Stimulated activated CD4-positive, alpha-beta T cell treated with anti-CD3 and anti-CD28 coated beads, Interleukin-4, amount 100 ng/mL, for 4 hours (primary cell): Measurements from ENCODE around the gene NONO.
"Not testable (repeated sequence)": the region's sequence is repeated elsewhere in the genome, so short reads cannot be mapped to it uniquely, and the experiment has no call there.

Experiments
- DNase-seq, 2 experiments: peaks; one replicate each; pipeline ENCODE4 v3.0.0-alpha.2; 2020

The NONO gene, protein sequence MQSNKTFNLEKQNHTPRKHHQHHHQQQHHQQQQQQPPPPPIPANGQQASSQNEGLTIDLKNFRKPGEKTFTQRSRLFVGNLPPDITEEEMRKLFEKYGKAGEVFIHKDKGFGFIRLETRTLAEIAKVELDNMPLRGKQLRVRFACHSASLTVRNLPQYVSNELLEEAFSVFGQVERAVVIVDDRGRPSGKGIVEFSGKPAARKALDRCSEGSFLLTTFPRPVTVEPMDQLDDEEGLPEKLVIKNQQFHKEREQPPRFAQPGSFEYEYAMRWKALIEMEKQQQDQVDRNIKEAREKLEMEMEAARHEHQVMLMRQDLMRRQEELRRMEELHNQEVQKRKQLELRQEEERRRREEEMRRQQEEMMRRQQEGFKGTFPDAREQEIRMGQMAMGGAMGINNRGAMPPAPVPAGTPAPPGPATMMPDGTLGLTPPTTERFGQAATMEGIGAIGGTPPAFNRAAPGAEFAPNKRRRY

DNA sequence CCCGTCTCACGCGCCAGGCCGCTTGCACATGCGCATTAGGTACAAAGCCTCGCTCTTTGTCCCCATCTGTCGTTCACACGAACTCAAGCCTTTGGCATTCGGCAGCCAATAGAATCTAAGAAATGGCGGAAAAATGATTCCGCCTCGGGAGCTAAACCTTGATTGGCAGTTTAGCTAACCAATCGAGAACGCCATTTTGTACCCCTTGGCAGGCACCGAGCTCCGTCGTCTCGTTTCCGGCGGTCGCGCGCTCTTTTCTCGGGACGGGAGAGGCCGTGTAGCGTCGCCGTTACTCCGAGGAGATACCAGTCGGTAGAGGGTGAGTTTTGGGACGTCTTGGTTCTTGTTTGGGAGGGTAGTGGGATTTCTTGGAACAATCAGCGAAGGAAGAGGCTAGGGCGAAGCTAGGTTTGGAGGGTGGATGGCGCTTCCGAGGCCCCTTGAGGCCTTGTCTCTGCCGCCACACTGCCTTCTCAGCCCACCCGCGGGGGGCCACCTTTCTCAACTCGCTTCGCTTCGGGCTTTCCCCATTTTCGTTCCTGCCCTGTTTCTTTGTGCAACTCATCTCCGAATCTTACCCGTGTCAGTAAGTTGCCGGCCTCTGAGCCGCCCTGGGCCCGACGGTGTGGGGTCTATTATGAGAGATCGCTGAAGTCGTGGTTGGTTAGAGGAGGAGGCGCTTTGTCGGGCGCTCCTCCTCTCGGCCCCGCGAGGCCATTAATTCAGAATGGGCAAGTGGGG, at the start of gene NONO:
TSS of gene NONO (plus strand) at position 233 of the 741 bp plus-strand sequence. CDS start 7,003 bp downstream, outside the sequence.
- DNase-seq, result peak; percentile 65 to 83

DNA sequence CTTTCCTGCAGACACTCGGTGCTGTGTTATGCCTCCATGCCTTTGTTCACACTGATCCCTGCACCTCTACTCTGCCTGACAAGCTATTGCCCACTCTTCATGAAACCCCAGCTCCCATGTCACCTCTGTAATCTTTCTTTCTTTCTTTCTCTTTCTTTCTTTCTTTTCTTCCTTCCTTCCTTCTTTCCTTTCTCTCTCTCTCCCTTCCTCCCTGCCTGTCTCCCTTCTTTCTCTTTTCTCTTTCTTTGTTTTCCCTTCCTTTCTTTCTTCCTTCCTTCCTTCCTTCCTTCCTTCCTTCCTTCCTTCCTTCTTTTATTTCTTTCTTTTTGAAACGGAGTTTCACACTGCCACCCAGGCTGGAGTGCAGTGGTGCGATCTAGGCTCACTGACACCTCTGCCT, 48.0 kb upstream of the NONO start:
- no peak for DNase-seq

DNA sequence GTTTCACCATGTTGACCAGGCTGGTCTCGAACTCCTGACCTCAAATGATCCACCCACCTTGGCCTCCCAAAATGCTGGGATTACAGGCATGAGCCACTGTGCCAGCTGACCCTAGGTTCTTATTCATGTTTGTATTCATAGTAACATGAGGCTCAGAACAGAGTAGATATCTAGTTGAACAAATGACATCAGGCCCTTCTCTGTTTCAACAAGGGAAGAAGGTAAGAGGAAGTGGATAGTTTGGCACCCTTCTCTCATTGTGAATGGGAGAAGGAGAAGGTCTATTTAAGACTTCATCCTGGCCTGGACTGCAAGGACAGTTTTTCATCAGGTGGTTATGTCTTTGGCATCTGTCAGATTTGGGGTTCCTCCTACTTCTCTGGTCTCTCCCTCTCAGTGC, 46.6 kb upstream of the NONO start:
- DNase-seq, result no peak

DNA sequence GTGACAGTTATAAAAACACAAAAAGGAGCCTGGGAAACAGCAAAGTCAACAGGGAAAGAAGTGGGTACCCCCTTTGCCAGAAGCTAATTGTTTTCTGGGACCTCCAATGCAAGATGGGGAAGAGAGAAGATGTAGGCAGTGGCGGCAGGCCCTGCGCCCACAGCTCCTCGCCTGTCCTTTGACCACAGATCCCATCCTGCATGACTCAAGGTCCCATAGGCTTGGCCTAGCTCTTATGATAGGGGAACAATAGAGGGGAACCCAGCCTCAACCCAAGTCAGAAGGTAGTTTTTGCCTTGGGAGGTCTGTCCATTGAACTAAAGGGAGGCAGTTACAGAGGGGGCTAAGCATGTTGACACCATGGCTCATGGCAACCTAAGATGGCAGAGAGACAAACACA, 43.7 kb upstream of the NONO start:
- DNase-seq, result no peak

DNA sequence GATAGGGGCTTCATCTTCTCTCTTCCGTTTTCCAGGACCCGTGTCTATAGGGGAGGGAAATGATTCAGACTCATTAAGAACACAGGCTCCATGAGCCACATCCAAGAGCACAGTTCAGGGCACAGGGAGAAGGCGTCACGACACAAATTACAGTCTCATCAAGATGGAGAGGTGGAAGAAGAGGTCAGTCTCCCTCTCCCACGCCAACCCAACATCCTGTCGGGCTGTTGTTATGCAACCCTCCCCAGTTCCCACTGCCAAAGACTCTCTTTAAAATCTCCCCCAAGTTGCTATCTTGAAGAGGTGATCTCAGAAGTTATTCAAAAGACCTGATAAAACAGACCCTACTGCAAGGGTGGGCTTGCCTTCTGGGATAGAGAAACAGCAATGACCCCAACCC, 42.1 kb upstream of the NONO start:
- DNase-seq, result no peak

DNA sequence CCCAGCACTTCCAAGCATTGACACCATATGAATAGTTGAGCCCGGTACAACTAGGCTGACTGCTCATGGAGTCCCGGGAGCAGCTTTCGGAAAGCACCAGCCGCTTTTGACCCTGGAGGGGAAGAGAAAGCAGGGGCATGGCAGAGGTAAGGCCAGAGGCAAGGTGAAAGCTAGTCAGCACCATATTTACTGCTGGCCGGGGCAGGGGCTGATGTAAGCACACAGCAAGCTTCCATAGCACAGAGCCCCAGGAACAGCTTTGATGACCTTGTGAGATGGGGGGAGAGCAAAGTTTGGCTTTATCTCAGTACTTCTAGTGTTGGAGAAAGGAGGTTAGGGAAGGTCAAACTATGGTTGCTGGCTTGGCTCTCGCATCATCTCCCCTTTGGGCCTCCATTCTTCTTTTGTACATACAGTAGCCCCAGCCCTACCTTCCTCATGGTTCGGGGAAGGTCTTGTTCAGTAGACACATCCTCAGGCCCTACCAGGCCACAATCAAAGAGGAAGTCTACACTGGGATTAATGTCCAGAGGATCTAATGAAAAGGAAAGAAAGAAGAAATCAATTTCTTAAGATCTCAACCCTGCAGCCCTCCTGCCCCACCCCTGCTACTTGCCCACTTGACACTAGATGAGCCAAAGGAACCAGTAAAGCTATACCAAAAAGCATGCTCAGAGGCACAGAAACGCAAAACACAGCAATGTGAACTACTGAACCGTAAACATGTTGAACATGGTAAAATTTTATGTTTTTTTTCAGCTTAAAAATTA, 38.9 kb upstream of the NONO start:
- DNase-seq, result no peak

DNA sequence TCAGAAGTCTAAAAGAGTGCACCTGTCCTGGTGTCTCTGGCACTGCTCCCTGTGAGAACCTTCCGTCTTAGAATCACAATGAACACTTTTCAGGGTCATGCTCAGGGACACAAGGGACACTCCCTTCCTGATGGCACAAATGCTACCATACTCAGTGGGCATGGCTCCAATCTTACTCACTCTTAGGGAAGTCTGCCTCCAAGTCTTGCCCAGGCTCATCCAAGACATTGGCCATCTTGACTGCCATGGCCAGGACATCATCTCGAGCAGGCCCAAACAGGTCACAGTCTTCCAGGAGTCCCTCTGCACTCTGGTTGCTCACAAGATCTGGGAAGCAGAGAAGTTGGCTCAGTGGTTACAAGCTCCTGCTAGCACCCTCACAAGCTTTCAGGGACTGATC, 38.3 kb upstream of the NONO start:
- no peak for DNase-seq

DNA sequence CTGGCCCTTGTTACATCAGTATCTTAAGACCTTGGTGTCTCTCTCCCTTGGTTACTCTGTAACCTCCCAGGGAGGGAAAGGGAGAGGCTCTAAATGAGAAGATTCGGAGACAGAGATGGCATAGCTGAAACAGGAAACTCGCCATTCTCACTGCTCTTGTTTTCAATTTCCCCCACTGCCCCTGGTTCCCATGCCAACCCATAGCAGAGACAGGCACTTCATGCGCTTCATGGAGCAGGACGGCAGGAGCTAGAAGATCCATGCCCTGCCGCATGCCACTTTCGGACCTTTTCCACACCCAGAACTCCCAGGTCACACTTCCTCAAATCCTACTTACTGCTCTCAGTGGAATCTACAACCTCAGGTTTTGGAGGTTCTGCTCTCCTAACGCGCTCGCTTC, 32.6 kb upstream of the NONO start:
- DNase-seq, result no peak

DNA sequence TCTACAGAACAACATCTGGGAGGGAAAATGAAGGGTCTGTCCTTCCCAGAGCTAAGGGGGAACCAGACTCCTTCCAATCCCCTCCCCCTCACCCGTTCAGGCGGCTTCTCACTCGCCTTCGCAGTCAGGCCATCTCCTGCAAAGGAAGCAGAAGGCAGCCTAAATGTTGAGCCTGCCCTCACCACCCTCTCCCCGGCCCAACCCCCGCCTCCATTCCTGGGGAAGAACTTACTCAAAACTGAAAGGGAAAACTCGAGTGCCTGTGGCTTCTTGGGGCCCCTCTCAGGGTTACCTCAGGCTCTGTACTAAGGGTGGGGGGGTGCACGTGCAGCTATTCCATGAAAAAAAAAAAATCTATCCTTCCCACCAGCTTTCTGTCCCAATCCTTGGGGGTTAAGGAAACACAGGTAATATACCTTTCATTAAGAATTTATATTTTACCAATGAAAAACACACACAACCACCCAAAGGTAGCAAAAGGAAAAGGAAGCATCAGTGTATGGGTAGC, 31.9 kb upstream of the NONO start:
- DNase-seq, result peak; percentile 9 to 37

DNA sequence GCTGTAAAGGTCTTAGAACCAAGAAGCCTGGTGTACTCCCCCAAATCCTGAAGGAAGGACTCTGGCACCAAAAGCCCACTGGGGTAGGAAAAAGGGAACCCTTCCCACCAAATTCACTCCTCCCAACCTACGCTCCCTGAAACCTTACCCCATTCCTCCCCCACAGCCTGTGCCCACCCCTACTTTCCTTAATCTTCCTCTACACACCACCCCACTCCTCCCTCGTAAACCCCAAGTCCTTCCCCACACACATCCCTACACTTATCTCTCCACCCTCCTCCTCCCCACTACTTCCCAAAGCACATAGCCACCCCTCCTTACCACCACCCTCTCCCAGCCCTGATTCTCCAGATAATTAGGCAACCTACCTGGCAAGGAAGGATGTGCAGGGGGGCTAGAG, 31.2 kb upstream of the NONO start:
- DNase-seq, result no peak

DNA sequence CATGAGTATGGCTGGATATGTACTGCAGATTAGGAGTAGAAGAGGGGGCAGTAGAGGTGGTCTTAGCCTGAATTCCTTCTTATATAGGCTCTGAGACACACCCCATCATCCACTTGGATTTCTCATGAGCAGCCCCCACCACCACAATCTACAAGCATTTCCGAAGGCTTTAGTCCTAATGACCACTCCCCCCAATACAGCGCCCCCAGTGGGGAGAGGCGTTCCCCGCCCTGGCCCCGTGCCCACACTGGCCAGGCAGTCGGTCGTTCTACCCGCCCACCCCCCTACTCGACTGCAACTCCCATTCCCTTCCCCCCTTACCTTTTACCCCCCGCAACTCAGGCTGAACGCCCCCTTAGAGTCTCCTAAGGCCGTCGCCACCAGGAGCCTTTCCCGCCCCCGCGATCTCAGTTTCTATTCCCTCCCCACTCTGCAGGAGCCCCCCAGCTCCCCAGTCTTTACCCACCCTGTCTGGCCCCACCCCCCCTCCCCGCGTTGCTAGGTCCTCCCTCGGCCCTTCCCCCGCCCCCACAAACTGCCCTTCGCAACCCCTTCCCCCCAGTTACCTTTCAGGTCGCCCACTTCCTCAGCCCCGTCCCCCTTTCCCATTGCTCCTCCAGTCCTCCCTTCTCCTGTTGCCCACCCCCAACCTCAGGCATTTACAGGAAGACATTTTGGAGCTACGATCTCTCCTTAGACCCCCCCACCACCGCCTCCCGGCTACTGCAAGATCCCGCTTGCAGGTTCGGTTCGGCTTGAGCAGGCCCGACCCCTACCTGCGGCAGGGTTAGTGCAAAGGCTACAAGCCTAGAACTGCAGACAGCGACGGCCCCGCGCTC, 30.0 kb upstream of the NONO start:
- DNase-seq, result peak; percentile 2 to 15

DNA sequence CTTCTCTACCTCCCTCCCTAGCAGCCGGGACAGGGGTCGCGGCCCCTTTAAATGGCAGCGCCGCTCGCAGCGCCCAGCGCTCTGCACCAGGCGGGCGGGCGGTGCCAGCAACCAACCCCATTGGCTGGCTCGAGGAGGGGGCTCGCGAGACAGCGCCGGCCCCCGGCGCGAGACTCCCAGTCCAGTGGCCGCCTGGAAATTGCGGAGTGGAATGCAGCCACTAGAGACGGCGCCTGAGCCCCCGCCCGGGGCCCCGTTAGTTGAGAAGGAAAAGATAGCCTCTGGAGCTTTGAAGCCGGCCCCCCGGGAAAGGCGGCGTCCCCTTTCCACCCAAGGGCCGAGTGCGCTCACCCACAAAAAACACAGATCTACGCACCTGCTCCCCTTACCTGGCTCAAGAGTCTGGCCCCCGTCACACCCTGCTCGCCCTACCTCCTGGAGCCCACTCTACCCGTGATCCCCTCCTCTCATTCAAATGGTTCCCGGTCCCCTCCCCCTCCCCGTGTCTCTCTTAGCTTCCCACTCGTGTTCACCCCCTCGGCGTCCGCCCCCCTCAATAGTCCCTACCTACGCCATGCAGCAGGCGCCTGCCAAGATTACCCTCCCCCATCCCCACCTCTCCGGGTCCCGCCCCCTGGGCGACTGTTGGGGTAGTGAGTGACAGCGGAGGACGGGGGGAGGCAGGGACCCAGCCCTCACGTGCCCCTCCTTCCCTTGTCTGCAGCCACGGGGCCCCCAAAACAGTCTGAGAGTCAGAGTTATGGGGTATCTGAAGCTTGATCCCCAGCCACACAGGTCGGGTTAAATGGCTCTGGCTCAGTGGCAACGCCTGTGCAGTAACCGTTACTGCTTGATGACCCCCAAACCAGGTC, 29.1 kb upstream of the NONO start, which contains the start of gene ZMYM3:
TSS of gene ZMYM3 (minus strand) at position 49 of the 872 bp plus-strand sequence. CDS start 885 bp downstream, outside the sequence.
- peak; percentile 69 to 71 for DNase-seq

DNA sequence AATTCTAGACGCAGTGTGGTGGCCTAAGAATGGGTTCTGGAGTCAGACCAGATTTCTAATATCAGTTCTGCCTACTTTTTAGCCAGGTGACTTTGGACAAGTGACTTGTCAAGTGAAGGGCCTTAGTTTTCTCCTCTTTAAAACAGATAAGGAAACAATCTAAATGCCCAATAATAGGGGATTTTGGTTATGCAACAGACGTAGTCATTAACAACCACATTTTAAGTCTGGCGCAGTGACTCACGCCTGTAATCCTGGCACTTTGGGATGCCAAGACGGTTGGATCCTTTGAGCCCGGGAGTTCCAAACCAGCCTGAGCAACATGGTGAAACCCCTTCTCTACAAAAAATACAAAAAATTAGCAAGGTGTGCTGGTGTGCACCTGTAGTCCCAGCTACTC, 27.4 kb upstream of the NONO start:
- no peak for DNase-seq

DNA sequence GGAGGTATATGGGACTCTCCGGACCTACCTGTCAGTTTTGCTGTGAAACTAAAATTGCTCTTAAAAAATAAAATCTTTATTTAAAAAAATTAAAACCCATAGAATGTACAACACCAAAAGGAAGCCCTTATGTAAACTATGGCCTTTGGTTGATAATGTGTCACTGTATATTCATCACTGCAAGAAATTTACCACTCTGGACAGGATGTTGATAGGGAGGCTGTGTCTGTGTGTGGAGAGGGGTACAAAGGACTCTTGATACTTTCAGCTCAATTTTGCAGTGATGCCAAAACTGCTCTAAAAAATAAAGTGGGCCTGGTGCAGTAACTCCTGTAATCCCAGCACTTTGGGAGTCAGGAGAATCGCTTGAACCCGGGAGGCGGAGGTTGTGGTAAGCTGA, 26.6 kb upstream of the NONO start:
- no peak for DNase-seq

DNA sequence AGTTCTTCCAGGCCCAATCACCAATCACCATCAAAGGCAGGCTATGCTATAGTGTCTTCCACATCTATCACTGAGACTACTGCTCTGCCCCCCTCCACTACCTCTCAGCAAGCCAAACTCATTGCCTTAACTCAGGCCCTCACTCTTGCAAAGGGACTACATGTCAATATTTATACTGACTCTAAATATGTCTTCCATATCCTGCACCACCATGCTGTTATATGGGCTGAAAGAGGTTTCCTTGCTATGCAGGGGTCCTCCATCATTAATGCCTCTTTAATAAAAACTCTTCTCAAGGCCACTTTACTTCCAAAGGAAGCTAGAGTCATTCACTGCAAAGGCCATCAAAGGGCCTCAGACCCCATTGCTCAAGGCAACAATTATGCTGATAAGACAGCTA, 14.8 kb upstream of the NONO start:
- not testable (repeated sequence) for DNase-seq

DNA sequence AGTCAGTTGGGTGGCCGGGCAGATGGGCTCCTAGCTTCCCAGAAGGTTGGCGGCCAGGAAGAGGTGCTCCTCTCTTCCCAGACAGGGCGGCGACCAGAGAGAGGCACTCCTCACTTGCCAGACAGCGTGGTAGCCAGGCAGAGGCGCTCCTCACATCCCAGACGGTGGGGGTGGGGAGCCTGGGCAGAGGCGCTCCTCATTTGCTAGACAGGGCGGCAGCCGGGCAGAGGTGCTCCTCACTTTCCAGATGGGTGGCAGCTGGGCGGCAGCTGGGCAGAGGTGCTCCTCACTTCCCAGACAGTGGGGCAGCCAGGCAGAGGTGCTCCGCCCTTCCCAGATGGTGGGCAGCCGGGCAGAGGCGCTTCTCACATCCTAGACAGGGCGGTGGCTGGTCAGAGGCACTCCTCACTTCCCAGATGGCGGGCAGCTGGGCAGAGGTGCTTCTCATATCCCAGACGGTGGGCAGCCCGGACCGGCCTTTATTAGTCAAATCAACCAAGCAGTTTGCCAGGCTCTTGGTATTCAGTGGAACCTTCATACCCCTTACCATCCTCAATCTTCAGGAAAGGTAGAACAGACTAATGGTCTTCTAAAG, 13.5 kb upstream of the NONO start:
- DNase-seq, result no peak

DNA sequence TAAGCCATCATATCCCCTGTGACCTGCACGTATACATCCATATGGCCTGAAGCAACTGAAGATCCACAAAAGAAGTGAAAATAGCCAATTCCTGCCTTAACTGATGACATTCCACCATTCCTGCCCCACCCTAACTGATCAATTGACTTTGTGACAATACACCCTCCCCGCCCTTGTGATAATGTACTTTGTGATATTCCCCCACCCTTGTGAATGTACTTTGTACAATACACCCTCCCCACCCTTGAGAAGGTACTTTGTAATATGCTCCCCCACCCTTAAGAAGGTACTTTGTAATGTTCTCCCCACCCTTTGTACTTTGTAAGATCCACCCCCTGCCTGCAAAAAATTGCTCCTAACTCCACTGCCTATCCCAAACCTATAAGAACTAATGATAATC, 11.1 kb upstream of the NONO start:
- not testable (repeated sequence) for DNase-seq

DNA sequence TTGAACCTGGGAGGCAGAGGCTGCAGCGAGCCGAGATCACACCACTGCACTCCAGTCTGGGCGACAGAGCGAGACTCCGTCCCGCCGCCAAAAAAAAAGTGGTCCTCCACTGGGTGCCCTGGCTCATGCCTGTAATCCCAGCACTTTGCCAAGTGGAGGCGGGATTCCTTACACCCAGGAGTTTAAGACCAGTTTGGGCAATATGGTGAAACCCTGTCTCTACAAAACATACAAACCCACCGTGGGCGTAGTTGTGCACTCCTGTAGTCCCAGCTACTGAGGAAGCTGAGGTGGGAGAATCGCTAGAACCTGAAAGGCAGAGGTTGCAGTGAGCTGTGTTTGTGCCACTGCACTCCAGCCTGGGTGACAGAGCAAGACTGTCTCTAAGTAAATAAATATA, 2.1 kb upstream of the NONO start:
- DNase-seq, result not testable (repeated sequence)

DNA sequence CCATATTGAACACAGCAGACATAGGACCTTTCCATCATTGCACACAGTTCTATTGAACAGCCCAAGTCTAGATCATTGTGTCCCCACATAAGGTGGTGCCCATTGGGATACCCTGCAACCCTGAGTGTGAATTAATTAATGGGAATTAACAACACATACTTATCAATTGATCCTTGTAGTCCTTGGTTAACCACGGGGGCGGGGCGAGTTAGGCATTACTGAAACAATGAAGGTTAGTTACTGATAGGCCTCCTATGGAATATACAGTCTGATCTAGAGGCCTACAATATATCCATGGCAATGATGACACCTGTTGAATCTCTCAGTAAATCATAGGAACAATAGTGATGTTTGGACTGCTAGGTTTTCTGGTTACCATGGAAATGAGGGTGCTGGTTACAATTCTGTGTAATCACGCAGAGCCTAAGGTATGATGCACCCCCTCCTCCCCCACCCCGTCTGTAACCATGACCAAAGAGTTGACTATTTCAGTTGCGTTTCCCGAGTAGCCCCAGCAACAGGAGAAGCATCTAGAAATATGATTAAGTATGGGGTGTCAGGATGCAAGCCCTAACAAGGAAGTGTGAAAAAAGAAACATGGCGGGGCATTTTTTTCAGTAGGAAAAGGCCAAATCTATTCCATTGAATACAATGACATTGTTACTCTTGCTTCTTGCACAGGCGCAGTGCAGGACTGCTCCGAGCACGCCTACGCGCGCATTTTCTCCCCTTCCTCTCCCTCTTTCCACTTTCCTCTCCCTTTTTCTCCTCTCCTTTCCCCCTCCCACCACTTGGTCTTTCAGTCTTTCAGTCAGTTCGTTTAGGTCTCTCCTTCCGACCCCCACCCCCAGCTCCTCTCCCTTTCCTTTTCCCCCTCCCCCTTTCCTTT, 677 bp upstream of the NONO start:
- DNase-seq, result peak; percentile 23 to 39

DNA sequence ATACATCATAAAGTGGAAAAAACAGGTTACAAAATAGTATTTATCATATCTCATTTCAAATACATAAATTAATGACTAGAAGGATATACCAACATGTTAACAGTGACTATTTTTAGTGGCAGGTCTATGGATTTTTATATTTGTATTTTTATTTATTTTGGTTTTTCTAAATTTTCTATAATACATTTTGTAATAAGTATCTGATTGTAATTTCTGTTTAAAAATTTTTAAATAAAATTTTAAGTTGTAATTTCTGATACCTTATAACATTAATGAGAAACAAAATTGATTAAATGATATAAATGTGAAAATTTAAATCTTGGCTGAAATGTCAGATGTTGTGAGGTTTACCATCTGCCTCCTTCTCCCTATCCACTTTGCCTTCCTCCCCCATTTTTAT, 2.5 kb downstream of the NONO start:
- no peak for DNase-seq
